ENCODE results near the gene COPG1. TPM values are rescaled to one million over a fixed set of nuclear protein-coding genes. Genes with fewer than 3 reads are reported as not detected.

COPG1 gene
- total RNA-seq, 4 donors from 2014 or later = 35.6 to 409 (median 118) TPM

DNA sequence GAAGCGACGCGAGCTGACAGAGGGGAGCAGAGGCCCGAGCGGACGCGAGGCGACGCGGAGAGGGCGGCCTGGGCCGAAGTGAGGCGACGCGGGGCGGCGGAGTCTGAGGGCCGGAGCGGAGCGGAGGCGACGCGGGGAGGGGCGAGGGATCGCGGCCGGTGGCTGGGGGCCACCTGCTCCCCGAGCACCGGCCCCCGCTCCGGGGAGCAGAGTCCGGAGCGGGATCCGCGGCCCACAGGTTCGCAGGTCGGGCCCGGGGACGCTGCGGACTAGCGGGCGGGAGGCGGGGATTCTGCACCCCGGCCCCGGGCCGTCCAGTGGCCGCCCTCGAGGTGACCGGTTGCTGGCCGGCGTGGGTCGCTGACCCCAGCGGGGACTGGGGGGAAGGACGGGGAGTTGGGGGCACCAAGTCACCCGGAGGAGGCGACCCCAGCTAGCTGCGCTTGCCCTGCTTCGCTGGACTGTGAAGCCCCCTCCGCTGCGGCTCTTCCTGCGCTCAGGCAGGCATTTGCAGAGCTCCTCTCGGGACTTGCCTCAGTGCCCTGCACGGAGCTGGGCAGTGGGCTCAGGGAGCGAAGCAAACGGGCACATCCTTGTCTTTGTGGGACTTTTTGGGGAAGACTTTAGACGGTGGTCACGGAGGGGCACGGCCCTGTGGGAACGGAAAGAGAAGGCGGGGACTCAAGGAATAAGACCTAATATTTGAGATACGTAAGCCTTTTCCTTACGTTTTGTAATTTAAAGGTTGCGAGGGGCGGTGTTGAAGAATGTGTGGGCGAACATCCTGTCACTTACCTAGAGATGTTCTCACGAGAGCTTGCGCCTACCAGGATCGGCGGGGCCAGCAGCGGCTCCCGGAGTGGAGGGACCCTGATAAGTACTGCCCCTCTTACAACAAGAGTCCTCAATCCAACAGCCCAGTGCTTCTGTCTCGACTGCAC, 29.8 kb downstream of the COPG1 start:
- Histone ChIP-seq H3K27ac (peak overlapping the region; percentile 87 to 96), H3K27me3 (no peaks in the 10 kb centered on the region), H3K4me1 (peaks cover 0 to 9% of the 10 kb centered on the region in 2 donors), H3K4me3 (peak overlapping the region; percentile 66 to 96), H3K9me3 (no peaks in the 10 kb centered on the region), H3K36me3 (no peaks in the 10 kb centered on the region)
- DNase-seq = peak; percentile 26 to 35
- TF ChIP-seq POLR2A (IDR thresholded peaks at IDR 0.05) = peak in 1 of 2 donors; percentile 57
- TF ChIP-seq, protein P1, sequence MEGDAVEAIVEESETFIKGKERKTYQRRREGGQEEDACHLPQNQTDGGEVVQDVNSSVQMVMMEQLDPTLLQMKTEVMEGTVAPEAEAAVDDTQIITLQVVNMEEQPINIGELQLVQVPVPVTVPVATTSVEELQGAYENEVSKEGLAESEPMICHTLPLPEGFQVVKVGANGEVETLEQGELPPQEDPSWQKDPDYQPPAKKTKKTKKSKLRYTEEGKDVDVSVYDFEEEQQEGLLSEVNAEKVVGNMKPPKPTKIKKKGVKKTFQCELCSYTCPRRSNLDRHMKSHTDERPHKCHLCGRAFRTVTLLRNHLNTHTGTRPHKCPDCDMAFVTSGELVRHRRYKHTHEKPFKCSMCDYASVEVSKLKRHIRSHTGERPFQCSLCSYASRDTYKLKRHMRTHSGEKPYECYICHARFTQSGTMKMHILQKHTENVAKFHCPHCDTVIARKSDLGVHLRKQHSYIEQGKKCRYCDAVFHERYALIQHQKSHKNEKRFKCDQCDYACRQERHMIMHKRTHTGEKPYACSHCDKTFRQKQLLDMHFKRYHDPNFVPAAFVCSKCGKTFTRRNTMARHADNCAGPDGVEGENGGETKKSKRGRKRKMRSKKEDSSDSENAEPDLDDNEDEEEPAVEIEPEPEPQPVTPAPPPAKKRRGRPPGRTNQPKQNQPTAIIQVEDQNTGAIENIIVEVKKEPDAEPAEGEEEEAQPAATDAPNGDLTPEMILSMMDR (IDR thresholded peaks at IDR 0.05) = no peak
- intact Hi-C loops (cut with DNase I; ENCODE audit: low total_unique reads) = loop anchor here (5.0 kb wide), 1 partner anchor 38 kb away; a partner anchor contains a TSS

DNA sequence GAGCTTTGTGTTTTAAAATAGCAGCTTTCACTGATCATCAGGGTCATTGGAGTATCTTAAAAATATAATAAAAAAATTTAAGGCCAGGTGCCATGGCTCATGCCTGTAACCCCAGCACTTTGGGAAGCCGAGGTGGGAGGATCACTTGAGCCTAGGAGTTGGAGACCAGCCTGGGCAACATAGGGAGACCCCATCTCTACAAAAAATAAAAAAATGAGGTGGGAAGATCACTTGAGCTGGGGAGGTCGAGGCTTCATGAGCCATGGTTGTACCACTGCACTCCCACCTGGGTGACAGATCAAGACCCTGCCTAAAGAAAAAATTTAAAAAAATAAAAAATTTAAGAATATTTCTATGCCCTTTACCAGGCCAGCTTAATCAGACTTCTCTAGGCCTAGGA, 30.8 kb downstream of the COPG1 start:
- TF ChIP-seq POLR2A (IDR thresholded peaks at IDR 0.05) = no peak
- TF ChIP-seq, protein P1 (IDR thresholded peaks at IDR 0.05) = no peak
- H3K27ac ChIP-seq = peak overlapping the region in 1 of 2 donors; percentile 87
- no peaks in the 10 kb centered on the region for H3K36me3 ChIP-seq
- H3K4me3 ChIP-seq = peak overlapping the region; percentile 66 to 96
- peaks cover 0 to 9% of the 10 kb centered on the region in 2 donors for H3K4me1 ChIP-seq
- H3K27me3 ChIP-seq = no peaks in the 10 kb centered on the region
- H3K9me3 ChIP-seq = no peaks in the 10 kb centered on the region
- intact Hi-C loops (cut with DNase I; ENCODE audit: low total_unique reads) = no loop called here
- no peak for DNase-seq

DNA sequence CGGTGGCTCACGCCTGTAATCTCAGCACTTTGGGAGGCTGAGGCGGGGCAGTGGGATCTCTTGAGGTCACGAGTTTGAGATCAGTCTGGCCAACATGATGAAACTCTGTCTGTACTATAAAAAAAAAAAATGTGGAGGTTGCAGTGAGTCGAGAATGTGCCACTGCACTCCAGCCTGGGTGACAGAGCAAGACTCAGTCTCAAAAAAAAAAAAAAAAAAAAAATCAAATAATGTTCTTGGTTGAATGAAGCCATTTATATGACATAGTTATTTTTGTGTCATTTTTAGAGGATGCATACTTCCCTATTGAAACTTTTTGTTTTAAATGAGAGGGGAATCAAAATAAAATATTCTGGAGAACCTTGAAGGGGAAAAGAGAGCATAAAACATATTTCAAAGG, 32.3 kb downstream of the COPG1 start:
- intact Hi-C loops (cut with DNase I; ENCODE audit: low total_unique reads) = no loop called here
- TF ChIP-seq POLR2A (IDR thresholded peaks at IDR 0.05) = no peak
- TF ChIP-seq, protein P1 (IDR thresholded peaks at IDR 0.05) = no peak
- Histone ChIP-seq H3K27me3 (no peaks in the 10 kb centered on the region), H3K27ac (no peak overlapping the region), H3K4me3 (no peak overlapping the region), H3K4me1 (peaks cover 0 to 9% of the 10 kb centered on the region in 2 donors), H3K36me3 (no peaks in the 10 kb centered on the region), H3K9me3 (no peaks in the 10 kb centered on the region)
- DNase-seq = no peak

DNA sequence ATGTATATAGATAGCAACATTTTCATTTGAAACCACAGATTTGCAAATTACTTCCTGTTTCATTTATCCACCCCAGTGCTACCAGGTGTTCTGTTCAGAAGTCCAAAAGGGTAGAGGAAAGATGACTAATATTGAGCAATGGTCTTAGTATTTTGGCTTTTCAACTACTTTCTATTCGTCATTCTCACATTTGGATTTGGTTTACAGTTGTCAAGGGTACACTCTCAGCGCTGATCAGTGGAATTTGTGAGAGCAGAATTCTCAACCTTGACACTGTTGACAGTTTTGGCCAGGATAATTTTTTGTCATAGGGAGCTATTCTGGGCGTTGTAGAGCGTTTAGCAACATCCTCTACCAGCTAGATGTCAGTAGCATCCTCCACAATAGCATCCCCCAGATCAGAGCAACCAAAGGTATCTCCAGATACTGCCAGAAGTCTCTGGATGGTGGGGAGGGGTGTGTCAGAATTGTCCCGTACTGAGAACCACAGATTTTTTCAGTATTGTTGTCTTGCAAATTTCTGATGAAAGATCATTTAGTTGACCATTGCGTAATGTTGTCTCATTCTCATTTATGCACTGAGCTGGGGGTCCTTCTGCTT, 33.4 kb downstream of the COPG1 start:
- TF ChIP-seq POLR2A (IDR thresholded peaks at IDR 0.05) = no peak
- TF ChIP-seq, protein P1 (IDR thresholded peaks at IDR 0.05) = no peak

DNA sequence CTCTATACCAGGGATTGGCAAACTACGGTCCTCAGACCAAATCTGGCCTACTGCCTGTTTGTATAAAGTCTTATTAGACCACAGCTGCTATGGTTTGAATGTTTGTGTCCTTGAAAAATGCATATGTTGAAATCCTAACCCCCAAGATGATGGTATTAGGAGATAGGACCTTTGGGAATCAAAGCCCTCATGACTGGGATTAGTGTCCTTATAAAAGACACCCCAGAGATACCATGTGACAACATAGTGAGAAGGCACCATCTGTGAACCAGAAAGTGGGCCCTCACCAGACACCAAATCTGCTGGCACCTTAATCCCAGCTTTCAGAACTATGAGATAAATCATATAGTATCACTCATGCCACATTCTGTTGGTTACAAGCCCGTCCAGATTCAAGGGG, 36.7 kb downstream of the COPG1 start:
- intact Hi-C loops (cut with DNase I; ENCODE audit: low total_unique reads) = no loop called here
- no peaks in the 10 kb centered on the region for H3K36me3 ChIP-seq

More for the DNA sequence above, 33.4 kb downstream of the COPG1 start:
- no peaks in the 10 kb centered on the region for H3K9me3 ChIP-seq
- peaks cover 0 to 9% of the 10 kb centered on the region in 2 donors for H3K4me1 ChIP-seq
- intact Hi-C loops (cut with DNase I; ENCODE audit: low total_unique reads) = no loop called here
- no peaks in the 10 kb centered on the region for H3K27me3 ChIP-seq
- no peak for DNase-seq
- H3K4me3 ChIP-seq = no peak overlapping the region
- no peaks in the 10 kb centered on the region for H3K36me3 ChIP-seq
- no peak overlapping the region for H3K27ac ChIP-seq

More for the DNA sequence above, 36.7 kb downstream of the COPG1 start:
- no peak overlapping the region for H3K4me3 ChIP-seq
- DNase-seq = no peak
- TF ChIP-seq, protein P1 (IDR thresholded peaks at IDR 0.05) = no peak
- TF ChIP-seq POLR2A (IDR thresholded peaks at IDR 0.05) = no peak
- no peaks in the 10 kb centered on the region for H3K27me3 ChIP-seq
- no peaks in the 10 kb centered on the region for H3K4me1 ChIP-seq
- H3K9me3 ChIP-seq = no peaks in the 10 kb centered on the region
- H3K27ac ChIP-seq = no peak overlapping the region

Measured in uterus (tissue), 4 donors.